GM21723 (cell line): ENCODE data around the gene CAMTA1.

Experiments used
- ATAC-seq: cut with Tn5 transposase; IDR thresholded peaks from one replicate; pipeline ENCODE4 v1.9.1; 2021; ENCODE audit warnings: mild to moderate bottlenecking, moderate library complexity; ENCODE audit not compliant: unreplicated experiment

Gene CAMTA1

DNA sequence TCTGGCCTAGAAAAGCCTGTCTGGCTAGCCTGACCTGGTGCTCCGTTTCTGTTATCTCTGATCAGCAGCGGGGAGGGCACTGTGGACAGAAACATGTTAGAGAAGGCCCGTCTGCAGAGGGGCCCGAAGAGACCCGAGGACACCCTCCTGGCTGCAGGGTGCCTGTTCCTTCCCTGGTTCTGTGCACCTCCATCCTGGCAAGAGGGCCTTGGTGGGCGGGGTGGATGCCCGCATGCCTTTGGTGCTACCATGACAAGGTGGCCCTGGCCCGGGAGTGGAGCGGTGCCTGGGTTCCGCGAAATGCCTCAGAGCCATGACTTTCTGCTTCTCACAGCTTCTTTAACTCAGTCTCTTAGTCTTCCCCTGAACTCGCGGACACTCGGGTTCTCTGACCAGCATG lies 233.6 kb downstream of the CAMTA1 start:
- no peak for ATAC-seq

DNA sequence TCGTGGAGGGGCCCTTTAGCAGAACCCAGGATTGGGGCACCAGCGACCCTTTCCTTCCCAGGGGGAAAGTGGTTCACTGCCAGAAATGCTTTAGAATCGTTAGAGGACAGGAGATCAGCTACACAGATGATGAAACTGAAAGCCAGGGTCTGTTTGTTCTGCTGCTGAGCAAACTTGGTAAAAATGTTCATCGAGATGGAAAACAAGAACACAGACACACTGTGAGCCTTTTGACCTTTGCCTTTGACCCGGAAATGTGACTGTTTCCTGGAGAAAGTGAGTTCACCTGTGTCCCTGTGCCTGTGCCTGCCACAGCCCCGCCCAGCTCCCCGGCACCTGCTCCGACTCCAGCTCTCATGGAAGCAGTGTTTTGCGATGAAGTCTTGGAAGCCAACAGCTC lies 234.3 kb downstream of the CAMTA1 start:
- ATAC-seq: no peak

DNA sequence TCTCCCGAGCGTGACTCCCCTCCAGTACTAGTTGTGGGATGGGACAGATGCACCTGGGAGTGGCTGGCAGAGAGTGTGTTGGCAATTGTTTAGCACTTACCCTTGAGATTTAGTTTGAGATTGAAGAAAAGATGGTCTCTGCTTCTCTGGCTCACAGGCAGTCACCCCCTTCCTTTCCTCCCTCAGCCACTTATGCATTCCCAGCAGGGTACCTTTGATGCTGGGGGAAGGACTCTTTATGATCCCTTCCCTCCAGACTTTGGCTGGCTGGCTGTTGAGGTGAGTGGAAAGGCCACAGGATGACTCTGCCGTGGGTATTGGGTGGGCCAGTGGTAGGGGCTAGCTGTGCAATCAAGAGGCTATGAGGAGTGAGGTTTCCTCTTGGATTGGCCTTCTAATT lies 236.8 kb downstream of the CAMTA1 start:
- ATAC-seq: no peak

GRCh38 chr1:7025013-7025412 lies 239.8 kb downstream of the CAMTA1 start:
- no peak for ATAC-seq

DNA sequence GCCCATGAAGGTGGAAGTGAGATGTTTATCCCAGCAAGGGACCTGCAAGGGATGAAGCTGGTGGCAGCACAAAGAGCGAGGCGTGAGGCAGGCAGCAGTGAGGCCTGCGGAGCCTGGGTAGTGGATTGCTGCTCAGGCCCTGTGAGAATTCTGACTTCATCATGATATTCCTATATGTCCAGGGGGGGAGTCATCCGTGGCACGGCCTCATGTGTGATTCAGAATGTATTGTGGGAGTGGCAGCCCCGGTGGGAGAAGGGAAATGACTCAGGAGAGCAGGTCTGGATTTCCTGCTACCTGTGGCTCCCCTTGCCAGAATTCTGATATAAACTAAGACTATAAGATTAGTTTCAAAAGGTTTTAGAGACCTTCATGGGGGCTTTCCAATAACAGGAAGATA lies 240.9 kb downstream of the CAMTA1 start:
- ATAC-seq: no peak

DNA sequence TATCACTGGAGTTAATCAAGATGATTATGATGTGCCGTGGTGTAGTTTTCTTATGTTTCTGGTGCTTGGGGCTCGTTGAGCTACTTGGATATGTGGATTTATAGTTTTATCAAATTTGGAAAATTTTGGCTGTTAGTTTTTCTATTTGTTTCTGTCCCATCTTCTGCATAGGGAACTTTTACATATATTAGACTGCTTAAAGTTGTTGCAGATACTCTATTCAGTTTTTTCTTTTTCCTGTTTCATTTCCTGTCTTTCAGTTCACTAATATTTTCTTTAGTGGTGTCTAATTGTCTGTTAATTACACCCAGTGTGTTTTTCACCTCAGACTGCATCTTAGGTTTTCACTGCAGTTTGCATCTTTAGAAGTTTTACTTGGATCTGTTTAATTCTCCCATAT lies 247.7 kb downstream of the CAMTA1 start:
- no peak for ATAC-seq

DNA sequence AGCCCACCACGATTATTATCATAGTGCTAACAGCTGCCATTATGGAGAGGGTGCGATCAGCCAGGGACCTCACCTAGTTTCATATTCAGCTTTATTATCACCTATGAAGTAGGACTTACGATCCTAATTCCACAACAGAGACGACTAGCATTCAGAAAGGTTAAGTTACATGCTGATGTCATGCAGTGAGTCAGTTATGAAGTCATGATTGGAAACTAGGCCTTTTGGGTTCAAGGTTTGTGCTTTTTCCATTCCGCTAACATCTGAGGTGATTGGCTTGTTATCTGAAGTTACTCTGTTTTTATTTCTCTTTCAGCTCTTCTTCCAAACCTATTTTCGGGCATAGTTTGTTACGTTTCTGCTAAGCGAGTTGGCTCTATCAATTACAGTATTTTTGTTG lies 251.1 kb downstream of the CAMTA1 start:
- ATAC-seq: no peak

DNA sequence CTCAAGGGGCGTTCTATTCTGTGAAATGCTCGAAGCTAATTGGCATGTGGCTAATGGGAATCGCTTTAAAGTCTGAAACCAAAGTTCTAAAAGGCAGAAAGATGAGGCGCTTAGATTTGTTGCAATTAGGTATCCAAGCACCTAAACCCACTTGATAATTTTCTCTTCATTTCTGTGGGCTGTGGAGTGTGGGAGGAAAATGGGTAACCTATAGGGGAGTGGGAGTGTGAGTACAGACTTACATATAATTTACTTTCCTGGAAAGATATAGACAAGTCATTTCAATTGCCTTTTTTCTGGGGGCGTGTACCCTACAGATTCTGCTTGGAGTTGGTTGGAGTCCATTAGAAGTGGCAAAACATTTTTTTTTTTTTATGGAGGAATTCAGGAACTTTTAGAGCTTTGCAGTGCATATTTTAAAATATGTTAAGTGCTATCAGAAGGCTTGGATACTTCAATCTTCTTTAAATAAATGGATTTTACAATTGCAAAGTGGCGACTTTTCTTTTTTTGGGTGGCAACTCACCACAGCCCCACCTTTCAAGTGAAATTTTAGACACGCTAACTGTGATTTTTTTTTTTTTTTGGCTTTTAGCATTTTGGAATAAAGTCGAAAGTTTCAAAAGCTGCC lies 254.5 kb downstream of the CAMTA1 start:
- ATAC-seq: no peak

DNA sequence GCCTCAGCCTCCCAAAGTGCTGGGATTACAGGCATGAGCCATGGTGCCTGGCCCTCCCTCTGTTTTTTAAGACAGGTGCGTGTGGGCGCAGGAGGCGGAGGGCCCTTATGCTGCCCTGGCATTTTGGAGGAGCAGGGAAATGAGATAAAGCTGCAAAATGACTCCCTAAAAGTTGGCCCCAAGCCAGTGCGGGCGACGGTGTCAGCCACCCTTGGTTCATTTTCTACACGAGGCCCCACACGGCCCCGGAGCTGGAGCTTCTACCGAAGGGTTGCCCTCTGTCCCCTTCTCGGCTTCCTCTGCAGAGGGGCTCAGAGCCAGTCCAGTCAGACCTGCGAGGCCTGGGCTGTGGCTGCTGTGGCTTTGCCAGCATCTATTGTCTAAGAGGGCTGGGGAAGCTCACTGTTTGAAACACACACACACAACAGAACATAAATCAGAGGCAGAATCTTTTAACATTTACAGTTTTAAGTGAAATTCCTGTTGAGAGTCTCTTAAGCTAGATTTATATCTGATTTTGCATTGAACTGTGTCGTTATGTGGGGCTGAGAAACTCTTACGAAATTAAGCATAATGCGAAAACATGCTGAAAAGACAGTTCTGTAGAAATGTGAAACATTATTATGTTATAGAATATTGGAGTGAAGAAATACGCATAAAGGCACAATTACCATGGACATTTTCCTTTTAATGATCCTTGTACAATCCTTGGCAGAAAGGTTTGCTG lies 255.9 kb downstream of the CAMTA1 start:
- ATAC-seq: no peak

DNA sequence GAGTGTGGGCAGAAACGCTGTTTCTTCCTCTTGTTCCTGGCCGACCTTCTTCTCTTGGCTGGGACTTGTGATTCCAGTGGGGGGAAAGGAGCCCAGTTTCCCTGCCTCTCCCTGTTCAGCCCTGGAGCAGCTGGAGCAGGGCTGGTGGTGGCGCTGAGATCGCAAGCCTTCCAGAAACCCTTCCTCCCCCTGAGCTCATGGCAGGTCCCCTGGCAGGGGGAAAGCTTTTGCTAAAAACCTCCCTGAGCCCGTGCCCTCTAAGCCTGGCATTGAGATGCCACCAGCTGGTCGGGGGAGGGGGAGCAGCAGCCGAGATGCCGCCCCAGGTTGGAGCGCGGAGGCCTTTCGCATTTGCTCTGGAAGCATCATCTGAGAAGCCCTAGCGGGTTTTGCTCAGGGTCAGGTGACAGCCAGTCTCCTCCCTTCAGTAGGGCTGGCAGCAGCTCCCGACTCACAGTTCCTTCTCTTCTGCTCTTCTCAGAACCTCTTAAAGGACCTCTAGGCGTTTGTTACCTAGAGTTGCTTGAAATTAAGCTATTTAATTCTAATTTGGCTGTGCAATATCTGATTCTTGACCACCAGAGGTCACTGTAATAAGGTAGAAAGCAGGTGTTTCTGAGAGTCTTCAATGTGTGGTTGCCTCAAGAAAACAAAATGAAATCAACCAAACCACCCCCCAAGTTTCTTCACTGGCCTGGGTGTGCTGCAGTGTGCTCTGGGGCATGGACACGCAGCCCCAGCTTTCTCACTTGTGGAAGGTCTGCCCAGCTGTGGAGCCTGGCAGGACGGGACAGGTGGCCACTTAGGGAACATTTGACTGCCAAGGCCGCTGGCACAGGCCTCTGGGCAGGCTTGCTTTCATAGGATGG lies 257.3 kb downstream of the CAMTA1 start:
- no peak for ATAC-seq

DNA sequence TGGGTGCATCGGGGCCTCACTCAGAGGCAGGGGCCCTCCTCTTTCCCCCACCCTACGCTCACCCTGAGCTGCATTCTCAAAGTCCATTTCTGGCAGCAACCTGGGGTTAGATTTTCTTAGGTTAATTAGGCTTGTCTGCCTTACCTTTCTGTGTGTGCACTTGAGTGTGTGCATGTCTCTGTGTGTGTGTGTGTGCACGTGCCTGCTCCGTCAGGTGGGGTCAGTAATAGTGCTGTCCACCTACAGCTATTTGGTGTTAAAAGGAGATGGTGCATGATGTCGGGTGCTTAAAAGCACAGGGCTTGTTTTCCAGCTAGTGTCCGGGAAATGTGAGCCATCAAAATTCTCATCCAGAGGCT lies 257.9 kb downstream of the CAMTA1 start:
- no peak for ATAC-seq

GRCh38 chr1:7043719-7044535 lies 258.7 kb downstream of the CAMTA1 start:
- ATAC-seq: no peak

DNA sequence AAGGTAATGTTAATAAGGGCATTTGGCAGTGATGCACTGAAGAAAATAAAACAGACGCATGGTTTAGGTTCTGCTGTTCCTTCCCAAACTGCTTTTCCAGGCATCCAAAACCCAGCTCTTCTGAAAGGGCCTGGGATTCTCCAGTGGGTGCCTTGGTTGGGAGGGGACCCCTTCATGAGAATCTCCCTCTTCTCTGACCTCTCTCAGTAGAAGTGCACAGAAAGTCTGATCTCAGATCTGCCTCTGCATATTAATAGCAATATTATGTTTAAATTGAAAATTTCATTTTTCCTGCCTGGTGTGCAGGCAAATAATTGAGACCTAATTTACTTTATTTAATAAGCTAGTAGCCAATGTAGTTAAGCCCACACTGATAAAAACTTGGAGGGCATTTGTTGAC lies 260.6 kb downstream of the CAMTA1 start:
- no peak for ATAC-seq

DNA sequence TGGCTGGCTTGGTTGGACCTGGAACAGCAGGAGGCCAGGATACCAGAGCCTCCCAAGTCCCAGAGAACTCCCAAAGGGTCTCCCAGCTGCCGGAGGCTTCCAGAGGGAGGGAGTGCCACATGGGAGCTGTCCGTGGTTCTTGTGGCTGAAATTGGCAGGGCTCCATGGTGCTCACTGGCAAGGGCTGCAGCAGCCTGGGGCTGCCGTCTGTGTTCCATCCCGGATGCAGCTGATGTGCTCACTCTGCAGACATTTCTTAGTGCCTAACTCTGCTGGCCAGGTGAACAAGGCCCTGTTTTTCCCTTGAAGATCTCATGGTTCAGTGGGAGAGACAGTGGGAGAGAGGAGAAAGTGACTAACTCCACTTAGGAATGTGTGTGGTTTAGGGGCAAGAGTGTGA lies 261.1 kb downstream of the CAMTA1 start:
- no peak for ATAC-seq

DNA sequence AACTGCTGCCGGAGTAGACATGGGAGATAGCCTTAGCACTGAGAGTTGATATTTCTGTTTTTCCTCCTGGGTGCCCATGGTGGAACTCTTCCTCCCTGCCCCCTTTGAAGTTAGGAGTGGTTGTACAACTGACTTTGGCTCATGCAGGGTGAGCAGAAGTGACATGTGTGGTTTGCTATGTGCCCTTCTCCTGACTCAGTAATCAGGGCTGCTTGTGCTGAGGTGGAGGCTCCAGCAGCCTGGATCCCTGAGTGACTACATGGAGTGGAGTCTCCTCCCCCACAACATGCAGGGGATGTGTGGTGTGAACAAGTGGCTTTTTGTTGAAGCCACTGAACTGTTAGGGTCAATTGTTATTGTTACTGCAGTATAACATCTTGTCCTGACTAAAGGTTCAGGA lies 261.6 kb downstream of the CAMTA1 start:
- no peak for ATAC-seq

DNA sequence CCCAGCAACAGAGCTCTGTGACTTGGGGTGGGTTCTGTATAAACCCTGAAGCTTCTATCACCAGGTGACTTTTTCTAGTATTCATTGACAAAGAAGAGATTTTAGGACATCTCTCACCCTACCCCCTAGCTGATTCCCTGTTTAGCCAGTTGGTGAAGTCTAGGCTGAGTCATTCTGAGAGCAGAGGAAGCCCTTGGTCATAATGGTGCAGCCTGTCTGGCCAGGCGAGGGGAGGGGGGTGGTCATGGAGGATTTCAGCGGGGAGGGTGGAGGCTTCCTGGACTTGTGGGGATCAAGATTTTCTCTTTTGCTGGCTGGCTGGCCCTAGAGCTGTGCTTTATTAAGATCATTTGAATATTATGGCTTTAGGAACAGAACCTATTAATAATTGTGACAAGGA lies 262.6 kb downstream of the CAMTA1 start:
- no peak for ATAC-seq

GRCh38 chr1:7048395-7048794 lies 263.1 kb downstream of the CAMTA1 start:
- no peak for ATAC-seq

DNA sequence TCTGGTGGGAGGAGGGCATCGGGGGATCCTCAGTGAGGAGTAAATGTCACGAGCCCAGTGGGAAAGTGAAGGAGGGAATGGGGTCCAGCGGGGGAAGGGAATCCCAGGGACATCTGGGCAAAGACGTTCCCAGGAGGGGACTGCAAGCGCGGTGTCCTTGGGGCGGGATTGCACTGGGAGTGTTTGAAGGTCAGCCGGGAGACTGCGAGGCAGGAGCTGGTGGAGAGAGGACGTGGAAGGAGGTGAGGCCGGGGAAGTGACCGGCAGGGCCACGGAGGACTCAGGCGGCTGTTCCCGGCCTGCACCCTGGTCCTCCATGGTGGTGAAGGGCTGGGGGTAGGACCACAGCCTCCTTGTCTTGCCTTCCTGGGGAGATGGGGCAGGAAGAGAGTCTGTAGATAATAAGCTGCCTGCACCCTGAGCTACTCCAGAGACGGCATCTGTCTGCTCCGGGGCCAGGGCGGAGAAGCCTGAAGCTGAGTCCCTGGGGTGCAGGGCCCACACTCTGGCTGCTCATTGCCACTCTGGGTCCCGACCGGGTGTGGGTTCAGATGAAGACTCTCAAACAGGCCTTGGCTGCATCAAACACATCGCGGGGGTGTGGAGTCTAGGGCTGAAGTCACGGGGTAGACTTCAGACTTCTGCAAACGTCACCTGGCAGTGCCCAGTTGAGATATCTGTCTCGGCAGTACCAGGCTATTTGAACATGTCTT lies 264.8 kb downstream of the CAMTA1 start:
- no peak for ATAC-seq

DNA sequence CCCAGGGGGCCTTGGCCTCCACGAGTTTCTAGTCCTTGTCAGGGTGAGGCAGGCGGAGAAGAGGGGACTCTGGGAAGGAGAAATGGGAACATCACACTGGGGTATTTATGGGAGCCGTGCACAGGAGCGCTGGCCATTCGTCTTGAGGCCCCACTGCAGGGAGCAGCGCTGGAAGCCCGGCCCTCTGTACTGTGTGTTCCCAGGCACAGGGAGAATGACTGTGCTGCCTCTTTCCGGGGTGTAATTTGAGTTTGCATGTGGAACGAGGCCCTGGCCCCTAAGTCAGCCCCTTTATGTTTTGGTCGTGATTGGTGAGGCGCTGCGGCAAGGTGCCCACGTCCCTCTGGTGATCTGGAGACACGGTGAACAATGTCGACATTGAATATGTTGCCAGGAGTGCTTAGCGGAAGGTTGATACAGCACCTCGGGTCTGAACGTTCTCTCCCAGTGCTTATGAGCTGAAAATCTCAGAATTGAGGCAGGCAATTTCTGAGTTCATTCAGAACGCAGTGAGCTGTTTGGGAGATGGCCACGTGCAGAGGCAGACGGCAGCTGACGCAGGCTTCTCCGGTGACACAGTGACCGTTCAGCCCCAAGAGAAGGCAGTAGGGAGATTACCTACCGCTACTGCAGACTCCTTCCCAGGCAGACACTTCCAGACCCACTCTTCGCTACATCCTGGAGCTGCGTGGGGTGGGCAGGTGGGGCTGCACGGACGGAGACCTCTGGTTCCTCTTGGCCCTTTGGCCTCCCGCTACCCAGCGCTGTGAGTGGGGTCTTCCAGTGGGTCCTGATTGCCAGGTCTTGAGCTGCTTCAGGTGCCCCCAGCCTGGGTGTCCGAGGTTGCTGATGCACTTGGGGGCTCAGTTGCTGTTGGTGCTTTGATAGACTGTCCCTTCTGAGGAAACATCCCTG lies 265.8 kb downstream of the CAMTA1 start:
- ATAC-seq: no peak
